SKM-1 treated with dmso at 0.1 percent for 144 hours (cell line): Measurements from ENCODE around the gene HTR3A.
"Not testable (repeated sequence)": the region's sequence is repeated elsewhere in the genome, so short reads cannot be mapped to it uniquely, and the experiment has no call there.

Source experiments
- DNase-seq: peaks from one replicate; lab custom pipeline; 2025; ENCODE audit not compliant: unreplicated experiment; lab: John Stamatoyannopoulos, UW

The HTR3A gene

DNA sequence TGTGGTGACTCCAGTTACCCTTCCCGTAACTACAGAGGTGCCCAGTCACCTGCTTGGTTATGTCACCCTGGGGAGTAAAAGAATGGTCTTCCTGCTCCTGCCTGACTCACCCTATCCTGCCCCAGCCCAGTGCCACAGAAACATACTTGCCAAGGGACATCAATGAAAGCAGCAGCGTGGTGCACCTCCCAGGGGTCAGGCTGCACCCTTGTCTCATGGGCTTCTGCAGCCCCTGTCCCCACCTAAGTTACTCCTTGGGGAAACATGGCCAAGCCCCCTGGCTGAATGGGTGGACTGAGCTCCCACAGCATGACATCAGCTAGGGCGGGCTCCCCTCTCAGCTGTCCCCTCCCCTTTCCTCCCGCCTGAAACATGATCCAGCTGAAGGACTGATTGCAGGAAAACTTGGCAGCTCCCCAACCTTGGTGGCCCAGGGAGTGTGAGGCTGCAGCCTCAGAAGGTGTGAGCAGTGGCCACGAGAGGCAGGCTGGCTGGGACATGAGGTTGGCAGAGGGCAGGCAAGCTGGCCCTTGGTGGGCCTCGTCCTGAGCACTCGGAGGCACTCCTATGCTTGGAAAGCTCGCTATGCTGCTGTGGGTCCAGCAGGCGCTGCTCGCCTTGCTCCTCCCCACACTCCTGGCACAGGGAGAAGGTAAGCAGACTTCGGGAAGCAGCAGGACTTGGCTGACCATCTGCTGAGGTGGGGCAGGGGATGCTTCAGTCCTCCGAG is at the start of gene HTR3A:
Gene HTR3A (plus strand): TSS at position 368 of the 730 bp plus-strand sequence. CDS start 218 bp downstream, at position 586.
- no peak for DNase-seq

DNA sequence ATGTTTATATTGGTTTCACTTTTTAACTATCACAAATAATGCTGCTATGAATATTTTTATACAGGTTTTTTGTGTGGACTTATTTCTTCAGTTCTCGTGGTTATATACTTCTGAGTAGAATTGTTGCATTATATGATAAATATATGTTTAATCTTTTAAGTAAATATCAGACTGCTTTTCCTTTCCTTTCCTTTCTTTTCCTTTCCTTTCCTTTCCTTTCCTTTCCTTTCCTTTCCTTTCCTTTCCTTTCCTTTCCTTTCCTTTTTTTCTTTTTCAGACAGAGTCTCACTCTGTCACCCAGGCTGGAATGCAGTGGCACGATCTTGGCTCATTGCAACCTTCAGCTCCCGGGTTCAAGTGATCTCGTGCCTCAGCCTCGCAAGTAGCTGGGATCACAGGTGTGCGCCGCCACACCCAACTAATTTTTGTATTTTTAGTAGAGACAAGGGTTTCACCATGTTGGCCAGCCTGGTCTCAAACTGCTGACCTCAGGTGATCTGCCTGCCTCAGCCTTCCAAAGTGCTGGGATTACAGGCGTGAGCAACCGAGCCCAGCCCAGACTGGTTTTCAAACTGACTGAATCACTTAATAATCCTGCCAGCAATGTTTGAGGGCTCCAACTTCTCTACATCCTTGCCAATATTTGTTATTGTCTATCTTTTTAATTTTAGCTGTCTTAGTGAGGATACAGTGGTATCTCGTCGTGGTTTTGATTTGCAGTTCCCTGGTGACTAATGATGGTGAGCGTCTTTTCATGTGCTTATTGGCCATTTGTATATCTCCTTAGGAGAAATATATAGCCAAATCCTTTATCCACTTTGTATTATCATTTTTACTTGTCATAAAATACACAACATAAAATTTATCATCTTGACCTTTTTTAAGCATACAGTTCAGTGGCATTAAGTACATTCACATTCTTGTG is 48.4 kb upstream of the HTR3A start:
- no peak for DNase-seq

DNA sequence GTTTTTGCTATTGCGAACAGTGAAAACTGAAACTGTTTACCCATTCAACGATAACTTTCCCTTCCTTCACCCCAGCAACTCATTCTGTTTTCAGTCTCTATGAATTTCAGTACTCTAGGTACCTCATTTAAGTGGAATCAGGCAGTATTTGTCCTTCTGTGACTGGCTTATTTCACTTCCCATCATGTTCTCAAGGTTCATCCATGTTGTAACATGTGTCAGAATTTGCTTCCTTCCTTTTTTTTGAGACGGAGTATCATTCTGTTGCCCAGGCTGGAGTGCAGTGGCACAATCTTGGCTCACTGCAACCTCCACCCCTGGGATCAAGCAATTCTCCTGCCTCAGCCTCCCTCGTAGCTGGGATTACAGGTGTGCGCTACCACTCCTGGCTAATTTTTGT is 46.6 kb upstream of the HTR3A start:
- DNase-seq, result peak; percentile 75

DNA sequence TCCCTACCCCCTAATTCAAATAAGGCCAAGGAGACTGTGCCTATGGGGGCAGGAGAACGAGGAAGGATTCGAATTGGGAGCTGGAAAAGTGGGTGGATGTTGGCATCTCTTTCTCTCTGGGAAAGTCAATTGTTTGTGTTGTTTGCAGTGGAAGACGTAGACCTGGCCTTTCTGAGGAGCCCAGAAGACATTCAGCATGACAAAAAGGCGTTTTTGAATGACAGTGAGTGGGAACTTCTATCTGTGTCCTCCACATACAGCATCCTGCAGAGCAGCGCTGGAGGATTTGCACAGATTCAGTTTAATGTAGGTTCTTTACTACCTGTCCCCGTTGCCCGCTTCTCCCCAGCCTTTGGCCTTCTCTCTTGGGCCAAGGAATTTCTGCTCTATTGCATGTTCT is 42.1 kb upstream of the HTR3A start:
- DNase-seq, result no peak

DNA sequence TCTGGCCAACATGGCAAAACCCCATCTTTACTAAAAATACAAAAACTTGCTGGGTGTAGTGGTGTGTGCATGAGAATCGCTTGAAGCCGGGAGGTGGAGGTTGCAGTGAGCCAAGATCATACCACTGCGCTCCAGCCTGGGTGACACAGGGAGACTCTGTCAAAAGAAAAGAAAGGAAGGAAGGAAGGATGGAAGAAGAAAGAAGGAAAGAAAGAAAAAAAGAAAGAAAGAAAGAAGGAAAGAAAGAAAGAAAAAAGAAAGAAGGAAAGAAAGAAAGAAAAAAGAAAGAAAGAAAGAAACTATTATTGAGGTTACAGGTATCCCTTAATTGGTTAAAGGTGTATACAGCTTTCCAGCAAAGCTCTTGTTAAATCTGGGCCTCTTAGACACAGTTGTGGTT is 40.7 kb upstream of the HTR3A start:
- not testable (repeated sequence) for DNase-seq

DNA sequence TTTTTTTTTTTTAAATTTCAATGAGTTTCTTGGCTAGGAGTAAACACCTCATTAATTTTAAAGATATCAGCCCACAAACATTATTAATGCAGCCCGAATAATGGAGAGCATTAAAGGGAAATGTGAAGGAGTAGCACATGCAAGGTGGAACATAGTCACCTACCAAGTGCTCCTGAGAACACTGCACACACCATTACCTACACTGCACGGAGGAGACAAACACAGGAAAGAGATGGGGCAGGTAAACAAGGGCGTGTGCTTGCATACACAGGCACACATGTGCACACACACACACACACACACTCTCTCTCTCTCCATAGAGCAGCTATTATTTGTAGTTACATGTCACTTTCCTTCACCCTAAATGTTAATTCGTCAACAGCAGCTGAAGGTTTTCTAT is 40.1 kb upstream of the HTR3A start:
- DNase-seq, result no peak

DNA sequence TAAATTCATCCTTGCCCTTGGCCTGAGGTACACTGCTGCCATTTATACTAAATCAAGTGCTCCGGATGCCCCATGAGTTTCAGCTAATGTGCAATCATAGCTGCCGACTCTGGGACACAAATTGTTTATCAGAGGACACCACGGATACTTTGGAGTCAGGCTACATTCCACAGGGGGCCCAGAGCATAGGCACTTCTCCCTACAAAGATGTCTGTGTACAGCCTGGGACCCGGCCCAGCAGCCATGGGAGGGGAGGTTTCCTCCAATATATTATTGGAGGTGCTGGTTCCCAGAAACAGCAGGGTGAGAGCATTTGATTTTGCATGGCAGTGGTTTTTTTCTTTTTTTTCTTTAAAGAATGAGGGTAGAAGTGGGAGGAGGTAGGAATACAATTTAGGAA is 39.0 kb upstream of the HTR3A start:
- DNase-seq, result no peak

DNA sequence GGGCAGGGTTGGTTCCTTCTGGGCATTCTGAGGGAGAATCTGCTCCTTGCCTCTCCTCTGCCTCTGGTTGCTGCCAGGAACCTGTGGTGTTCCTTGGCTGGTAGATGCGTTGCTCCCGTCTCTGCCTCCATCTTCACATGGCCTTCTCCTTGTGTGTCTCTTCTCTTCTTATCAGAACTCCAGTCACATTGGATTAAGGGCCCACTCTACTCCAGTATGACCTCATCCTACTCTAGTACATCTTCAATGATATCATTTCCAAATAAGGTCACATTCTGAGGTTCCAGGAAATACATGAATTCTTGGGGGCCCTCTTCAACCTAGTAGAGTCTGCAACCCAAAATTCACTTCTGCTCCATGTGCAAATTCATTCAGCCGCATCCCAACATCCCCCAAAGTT is 37.0 kb upstream of the HTR3A start:
- no peak for DNase-seq

DNA sequence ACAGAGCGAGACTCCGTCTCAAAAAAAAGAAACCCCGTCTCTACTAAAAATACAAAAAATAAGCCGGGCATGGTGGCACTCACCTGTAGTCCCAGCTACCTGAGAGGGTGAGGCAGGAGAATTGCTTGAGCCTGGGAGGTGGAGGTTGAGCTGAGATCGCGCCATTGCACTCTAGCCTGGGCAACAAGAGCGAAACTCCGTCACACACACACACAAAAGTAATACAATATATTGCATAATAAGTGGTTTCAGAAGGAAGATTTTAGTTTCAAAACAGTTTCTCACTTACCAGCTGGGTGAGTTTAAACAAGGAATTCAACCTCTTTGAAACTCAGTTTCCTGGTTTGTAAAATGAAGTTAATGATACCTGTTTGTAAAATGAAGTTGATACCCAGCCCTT is 32.7 kb upstream of the HTR3A start:
- DNase-seq, result peak; percentile 39

DNA sequence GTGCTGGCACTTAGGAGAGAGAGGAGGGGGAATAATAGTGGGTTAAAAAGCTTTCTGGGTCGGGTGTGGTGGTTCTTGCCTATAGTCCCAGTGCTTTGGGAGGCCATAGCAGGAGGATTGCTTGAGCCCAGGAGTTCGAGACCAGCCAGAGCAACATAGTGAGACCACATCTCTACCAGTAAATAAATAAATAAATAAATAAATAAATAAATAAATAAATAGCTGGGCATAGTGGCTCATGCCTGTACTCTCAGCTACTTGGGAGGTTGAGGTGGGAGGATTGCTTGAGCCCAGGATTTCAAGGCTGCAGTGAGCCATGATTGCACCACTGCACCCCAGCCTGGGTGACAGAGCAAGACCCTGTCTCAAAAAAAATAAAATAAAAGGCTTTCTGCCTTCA is 28.7 kb upstream of the HTR3A start:
- not testable (repeated sequence) for DNase-seq

DNA sequence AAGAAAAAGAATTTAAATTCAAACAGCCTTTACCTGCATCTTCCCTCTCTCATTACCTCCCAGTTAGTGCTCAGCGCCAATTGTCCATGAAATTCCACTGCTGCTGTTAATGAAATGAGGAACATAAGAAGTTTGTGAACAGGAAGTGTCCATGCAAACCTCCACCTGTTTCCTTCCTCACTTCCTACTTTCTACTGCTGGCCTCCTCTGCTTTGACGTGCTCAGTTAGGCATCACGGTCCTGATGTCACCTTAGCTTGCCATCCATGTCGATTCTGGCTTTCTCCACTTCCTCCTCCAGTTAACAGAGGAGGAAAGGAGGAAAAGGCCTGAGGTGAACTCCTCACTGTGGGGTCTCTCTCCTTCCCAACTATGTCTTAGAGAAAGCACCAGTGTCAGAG is 26.9 kb upstream of the HTR3A start:
- peak; percentile 56 for DNase-seq

DNA sequence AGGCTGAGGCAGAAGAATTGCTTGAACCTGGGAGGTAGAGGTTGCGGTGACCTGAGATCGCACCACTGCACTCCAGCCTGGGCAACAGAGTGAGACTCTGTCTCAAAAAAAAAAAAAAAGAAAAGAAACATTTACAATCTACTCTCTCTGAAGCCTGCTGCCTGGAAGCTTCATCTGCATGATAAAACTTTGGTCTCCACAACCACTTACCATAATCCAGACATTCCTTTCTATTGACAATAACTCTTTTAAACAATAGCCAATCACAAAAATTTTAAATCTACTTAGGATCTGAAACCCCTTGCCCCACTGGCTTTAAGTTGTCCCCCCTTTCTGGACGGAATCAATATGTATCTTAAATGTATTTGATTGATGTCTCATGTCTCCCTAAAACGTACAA is 25.0 kb upstream of the HTR3A start:
- no peak for DNase-seq

DNA sequence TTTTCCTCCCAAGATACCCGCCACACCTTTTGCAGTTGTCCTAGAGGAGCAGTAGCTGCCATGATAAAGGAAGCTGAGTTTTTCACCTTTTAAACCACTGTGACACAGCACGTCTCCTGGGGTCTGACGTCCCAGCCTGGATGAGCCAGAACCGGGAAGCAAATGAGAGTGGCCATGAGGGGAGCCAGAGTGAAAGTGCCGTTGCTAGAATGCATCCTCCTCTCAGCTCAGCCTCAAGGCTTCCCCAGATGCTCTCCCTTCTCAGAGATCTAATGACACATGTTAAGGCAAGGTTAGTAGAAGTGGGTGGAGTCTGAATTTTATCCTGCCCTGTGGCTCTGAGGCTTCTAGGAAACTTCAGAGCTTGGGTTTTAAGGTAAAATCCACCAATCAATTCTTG is 23.4 kb upstream of the HTR3A start:
- no peak for DNase-seq

DNA sequence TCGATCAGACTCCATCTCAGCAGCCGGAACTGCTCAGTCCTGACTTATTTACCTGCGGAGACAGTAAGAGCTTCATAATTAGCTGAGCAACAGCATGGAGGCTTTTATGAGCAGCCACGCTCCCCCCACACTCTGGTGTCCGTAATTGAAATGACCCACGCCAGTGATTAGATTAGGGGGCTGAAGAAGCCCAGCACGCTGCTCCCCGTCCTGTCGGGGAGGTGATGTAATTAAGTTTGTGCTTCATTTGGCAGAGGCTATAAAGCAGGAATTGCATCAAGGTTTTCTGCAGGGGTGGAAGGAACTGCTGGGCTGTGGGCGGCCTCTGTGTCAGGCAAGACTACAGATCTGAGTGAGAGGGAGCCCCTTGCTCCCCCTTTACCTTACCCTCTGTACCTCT is 22.8 kb upstream of the HTR3A start:
- peak; percentile 25 for DNase-seq

DNA sequence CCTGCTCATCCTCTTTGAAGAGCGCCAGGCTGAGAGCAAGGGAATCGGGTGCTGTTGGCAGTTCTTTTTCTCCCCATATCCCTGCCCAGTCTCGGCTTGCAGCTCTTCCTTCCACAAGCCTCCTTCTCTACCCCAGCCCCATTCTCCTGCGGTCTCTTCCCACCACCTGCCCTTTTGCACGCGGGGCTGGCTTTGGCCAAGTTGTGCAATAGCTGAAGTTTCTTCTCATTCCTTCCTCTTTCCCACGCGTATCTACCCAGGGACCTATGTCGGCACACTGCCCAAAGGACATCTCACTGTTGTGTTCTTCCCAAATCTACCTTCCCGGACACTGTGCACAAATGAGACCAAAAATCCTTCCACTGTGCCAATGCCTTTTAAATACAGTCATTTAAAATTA is 22.3 kb upstream of the HTR3A start:
- peak; percentile 85 for DNase-seq

DNA sequence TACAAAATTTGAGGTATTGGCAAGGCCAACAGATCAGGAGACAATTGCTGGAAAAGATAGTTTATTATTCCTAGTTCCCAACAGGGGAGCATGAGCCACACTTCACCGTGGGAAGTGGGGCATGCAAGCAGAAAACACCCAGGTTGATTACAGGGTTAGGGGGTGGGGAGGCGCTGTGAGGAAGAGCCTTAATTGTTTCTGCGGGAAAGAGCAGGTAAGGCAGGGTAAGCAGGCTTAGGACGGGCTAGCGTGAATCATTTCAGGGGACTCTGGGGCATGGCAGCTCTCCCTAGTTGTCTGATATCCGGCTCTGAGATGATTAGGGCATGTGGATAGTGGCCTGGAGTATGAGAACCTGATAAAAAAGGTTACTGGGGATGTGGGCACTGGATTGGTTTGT is 20.7 kb upstream of the HTR3A start:
- DNase-seq, result no peak

DNA sequence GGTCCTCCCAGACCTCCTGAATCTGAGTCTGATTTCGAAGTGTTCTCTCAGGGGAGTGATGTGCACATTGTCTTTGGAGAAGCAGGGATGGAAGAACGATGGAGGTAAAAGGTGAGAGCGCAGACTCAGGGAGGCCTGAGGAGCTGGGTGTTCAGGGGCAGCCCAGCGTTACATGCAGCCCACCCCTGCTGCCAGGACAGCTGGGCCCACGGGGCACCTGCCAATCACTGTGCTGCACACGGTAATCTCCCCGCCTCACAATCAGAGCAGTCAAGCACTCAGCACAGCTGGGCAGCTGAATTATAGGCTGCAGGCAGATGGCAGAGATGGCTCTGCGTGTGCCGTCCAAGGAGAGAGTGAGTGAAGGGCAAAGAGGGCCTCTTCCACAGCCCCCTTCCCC is 17.9 kb upstream of the HTR3A start:
- no peak for DNase-seq

DNA sequence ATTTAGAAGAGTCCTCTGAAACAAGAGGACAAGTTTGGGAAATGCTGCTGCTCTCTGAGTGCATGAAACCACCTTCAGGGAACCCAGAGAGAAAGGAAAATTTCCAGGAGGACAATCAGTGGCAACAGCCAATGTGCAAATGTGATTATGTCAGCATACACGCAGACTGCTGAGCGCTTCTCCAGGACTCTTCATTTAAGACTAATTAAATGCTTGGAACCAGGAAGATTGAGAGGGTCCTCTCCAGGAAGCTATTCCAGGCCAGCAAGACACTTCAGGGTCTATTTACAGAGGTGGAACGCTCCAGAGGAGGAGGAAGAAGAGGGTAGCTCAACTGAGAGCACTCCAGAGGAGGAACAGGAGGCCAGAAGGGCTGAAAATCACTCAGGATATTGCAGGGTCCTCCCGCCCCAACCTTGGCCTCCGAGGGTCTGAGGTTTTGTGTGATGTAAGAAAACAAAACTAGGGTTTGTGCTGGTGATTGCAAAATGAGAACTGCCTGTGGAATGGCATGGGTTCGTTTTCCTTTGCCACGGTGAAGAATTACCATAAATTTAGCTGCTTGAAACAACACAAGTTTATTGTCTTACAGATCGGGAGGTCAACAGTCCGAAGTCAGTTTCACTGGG is 14.1 kb upstream of the HTR3A start:
- DNase-seq, result peak; percentile 54

DNA sequence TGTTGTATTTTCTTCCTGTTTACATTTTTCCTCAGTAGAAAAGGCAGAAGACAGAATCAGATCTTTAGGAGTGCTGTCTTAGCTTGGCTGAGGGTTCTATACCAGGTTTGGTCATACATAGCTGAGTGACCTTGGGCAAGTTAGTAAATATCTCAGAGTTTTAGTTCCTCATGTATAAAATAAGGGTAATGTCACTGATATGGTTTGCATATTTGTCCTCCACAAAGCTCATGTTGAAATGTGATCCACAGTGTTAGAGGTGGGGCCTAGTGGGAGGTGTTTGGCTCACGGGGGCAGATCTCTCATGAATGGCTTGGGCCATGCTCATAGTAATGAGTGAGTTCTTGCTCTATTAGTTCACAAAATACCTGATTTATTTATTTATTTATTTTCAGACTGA is 7.5 kb upstream of the HTR3A start:
- DNase-seq, result no peak

DNA sequence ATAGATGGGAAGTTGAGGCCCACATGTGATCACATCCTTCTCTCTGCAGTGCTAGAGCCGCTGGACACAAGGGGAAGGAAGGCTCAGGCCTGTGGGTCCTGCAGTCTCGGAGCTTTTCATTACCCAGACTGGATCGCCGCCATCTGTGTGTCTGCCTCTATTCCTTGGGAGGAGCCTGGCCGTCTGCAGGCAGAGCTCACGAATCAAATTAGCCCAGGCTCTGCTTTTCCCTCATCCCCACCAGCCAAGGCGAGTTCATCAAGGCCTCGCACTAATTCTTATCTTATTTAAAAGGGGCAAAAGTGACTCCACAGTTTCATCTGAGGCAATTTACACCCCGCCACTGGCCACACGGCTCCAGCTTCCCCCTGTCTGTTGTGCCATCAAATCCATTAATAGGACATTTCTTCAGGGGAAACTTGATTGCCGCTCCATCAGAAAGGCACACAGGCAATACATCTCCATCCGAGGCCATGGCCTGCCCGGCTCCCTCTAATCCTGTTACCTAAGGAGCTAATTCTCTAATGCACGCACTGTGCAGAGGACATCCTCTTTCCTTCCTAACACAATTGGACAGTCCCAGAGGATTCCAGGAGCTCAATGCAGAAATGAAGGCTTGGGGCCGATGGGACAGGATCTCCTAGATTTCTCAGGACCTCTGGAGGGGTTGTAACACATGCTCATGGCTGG is 3.3 kb upstream of the HTR3A start:
- no peak for DNase-seq

DNA sequence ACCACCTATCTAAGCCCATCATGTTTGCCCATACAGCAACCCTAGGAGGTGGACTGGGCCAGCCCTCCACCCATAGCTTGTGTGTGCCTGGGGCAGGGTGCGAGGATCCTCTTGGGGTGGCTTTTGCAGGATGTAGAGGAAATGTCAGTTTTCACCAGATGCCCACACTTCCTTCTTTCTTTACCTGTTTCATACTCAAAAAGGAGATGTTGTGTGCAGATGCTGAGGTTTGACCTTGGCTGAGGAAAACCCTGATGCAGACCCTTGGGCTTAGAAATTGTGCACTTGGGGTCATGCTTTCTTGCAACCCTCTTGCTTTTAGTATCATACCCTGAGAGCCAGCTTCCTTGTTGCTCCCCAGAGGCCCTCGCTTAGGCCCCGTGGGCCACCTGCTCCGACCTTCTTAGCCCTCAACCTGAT is 2.2 kb downstream of the HTR3A start:
- peak; percentile 27 for DNase-seq
